Upper lobe of left lung (tissue), 6 donors: ENCODE data around the gene SH3PXD2A. TPM values are rescaled to one million over a fixed set of nuclear protein-coding genes. Genes with fewer than 3 reads are reported as not detected.

Experiments
- ATAC-seq, 2 donors: fragments of 200-7000 bp; cut with Tn5 transposase; one replicate each; pipeline ENCODE4 v1.9.1; 2022; ENCODE audit warnings: mild to moderate bottlenecking in 2 of 2, moderate library complexity in 2 of 2; ENCODE audit not compliant: low FRiP score in 2 of 2
- DNase-seq, 2 donors: peaks; one replicate each; pipeline ENCODE4 v3.0.0-alpha.2; 2019 to 2020
- H3K27ac ChIP-seq, 4 donors: fragments of 200-600 bp; sonication (generic); one replicate each; pipeline ENCODE4 v1.5.1; 2016 to 2019
- H3K27me3 ChIP-seq, 4 donors: fragments of 200-600 bp; sonication (generic); one replicate each; pipeline ENCODE4 v1.5.1; 2017 to 2019
- H3K36me3 ChIP-seq, 4 donors: fragments of 200-600 bp; sonication (generic); one replicate each; pipeline ENCODE4 v1.5.1; 2016 to 2019
- H3K4me1 ChIP-seq, 4 donors: fragments of 200-600 bp; sonication (generic); one replicate each; pipeline ENCODE4 v1.5.1; 2018 to 2019
- H3K4me3 ChIP-seq, 4 donors: fragments of 200-600 bp; sonication (generic); one replicate each; pipeline ENCODE4 v1.5.1; 2017 to 2019; ENCODE audit warnings: mild to moderate bottlenecking in 2 of 4, moderate library complexity in 1 of 4
- H3K9me3 ChIP-seq, 4 donors: fragments of 200-600 bp; sonication (generic); one replicate each; pipeline ENCODE4 v1.5.1; 2018 to 2019
- CTCF ChIP-seq, 6 experiments: fragments of 450-650 bp in 4 of 6; fragments of 200-600 bp in 2 of 6; sonication (generic) in 2 of 6; IDR thresholded peaks; one replicate each; pipeline ENCODE4 v1.5.1; 2016 to 2019; ENCODE audit warnings: antibody characterized with exemption in 6 of 6
- EP300 ChIP-seq, 4 donors: sonication (generic); formaldehyde crosslinking; IDR thresholded peaks; one replicate each; pipeline ENCODE4 v1.5.1; 2017; ENCODE audit warnings: antibody characterized with exemption in 4 of 4, control low read depth in 2 of 4
- POLR2A ChIP-seq, 4 donors: fragments of 450-650 bp; IDR thresholded peaks; one replicate each; pipeline ENCODE4 v1.5.1; 2016 to 2017; ENCODE audit warnings: antibody characterized with exemption in 4 of 4, mild to moderate bottlenecking in 2 of 4
- POLR2AphosphoS5 ChIP-seq, 2 donors: sonication (generic); formaldehyde crosslinking; IDR thresholded peaks; one replicate each; pipeline ENCODE4 v1.5.1; 2017; ENCODE audit warnings: antibody characterized with exemption in 2 of 2
- WGBS, 2 donors: methylation state at CpG; one replicate each; pipeline ENCODE4 v1.1.5; 2017 to 2018; 5-methylcytosine and 5-hydroxymethylcytosine counted together
- total RNA-seq, 6 donors: library from RNA; depleted of rRNA in 4 of 6; stranded (reverse); fragments of >200 nt in 4 of 6; gene quantifications; one replicate each; pipeline versions ENCODE4 v1.1.0 to v1.2.1, GENCODE V29; 2016 to 2021
- donor health status: DM: no; HTN: no; CAD: no; lungs with moderate emphysema.
- donor health status: DM: no; HTN: yes; CAD: no; lungs with severe emphysema.

The SH3PXD2A gene
- total RNA-seq, 6 donors from 2014 or later: 19.6 to 42.2 (median 30.8) TPM

- ATAC-seq (no peak), DNase-seq (peak in 1 of 2 donors; percentile 39)
- H3K4me1 ChIP-seq: peaks cover 0 to 54% (median 45%) of the 10 kb centered on the region in 4 donors
- TF ChIP-seq POLR2AphosphoS5 (IDR thresholded peaks at IDR 0.05) (no peak), POLR2A (IDR thresholded peaks at IDR 0.05) (no peak), EP300 (IDR thresholded peaks at IDR 0.05) (no peak), CTCF (IDR thresholded peaks at IDR 0.05) (no peak)
- no peaks in the 10 kb centered on the region for H3K9me3 ChIP-seq
- WGBS, 2 donors: 56 to 60% methylated on average over 4 to 6 of the region's 6 CpGs
- no peaks in the 10 kb centered on the region for H3K27me3 ChIP-seq
- peak overlapping the region in 2 of 4 donors; percentile 24 for H3K27ac ChIP-seq
- no peak overlapping the region for H3K4me3 ChIP-seq
- H3K36me3 ChIP-seq: no peaks in the 10 kb centered on the region
Measured at GRCh38 chr10:103789161-103789560, 66.2 kb downstream of the SH3PXD2A start.

- no peak for ATAC-seq
- Histone ChIP-seq H3K36me3 (no peaks in the 10 kb centered on the region), H3K27ac (no peak overlapping the region), H3K4me1 (peaks cover 0 to 39% (median 27%) of the 10 kb centered on the region in 4 donors), H3K27me3 (no peaks in the 10 kb centered on the region), H3K4me3 (no peak overlapping the region), H3K9me3 (no peaks in the 10 kb centered on the region)
- peak in 1 of 2 donors; percentile 56 for DNase-seq
- 72% methylated on average over 3 of the region's 3 CpGs; no CpG with 5 or more reads in 1 of the 2 donors for WGBS, 2 donors
- no peak for TF ChIP-seq EP300 (IDR thresholded peaks at IDR 0.05)
- TF ChIP-seq POLR2A (IDR thresholded peaks at IDR 0.05): no peak
- no peak for TF ChIP-seq CTCF (IDR thresholded peaks at IDR 0.05)
- TF ChIP-seq POLR2AphosphoS5 (IDR thresholded peaks at IDR 0.05): no peak
Measured at GRCh38 chr10:103787331-103787730, 68.0 kb downstream of the SH3PXD2A start.

- WGBS, 2 donors: 57 to 59% methylated on average over 4 of the region's 4 CpGs
- Histone ChIP-seq H3K4me3 (no peak overlapping the region), H3K27ac (no peak overlapping the region), H3K36me3 (no peaks in the 10 kb centered on the region), H3K9me3 (no peaks in the 10 kb centered on the region), H3K4me1 (peaks cover 0 to 31% (median 24%) of the 10 kb centered on the region in 4 donors), H3K27me3 (no peaks in the 10 kb centered on the region)
- no peak for TF ChIP-seq CTCF (IDR thresholded peaks at IDR 0.05)
- no peak for TF ChIP-seq POLR2AphosphoS5 (IDR thresholded peaks at IDR 0.05)
- TF ChIP-seq EP300 (IDR thresholded peaks at IDR 0.05): no peak
- TF ChIP-seq POLR2A (IDR thresholded peaks at IDR 0.05): no peak
- no peak for ATAC-seq
- DNase-seq: no peak
Measured at GRCh38 chr10:103786020-103786419, 69.4 kb downstream of the SH3PXD2A start.

- TF ChIP-seq POLR2AphosphoS5 (IDR thresholded peaks at IDR 0.05) (peak in 1 of 2 donors; percentile 12), EP300 (IDR thresholded peaks at IDR 0.05) (no peak)
- Histone ChIP-seq H3K9me3 (no peaks in the 10 kb centered on the region), H3K4me1 (peaks cover 7 to 35% (median 23%) of the 10 kb centered on the region in 4 donors), H3K4me3 (no peak overlapping the region), H3K27ac (peak overlapping the region in 1 of 4 donors; percentile 32), H3K27me3 (no peaks in the 10 kb centered on the region), H3K36me3 (no peaks in the 10 kb centered on the region)
- ATAC-seq (no peak), DNase-seq (peak in 1 of 2 donors; percentile 93)
- 53 to 61% methylated on average over 9 of the region's 9 CpGs for WGBS, 2 donors
Measured at GRCh38 chr10:103784723-103785418, 70.5 kb downstream of the SH3PXD2A start.

- DNase-seq: no peak
- no peak for TF ChIP-seq CTCF (IDR thresholded peaks at IDR 0.05)
- TF ChIP-seq POLR2AphosphoS5 (IDR thresholded peaks at IDR 0.05): no peak
- no peak for TF ChIP-seq EP300 (IDR thresholded peaks at IDR 0.05)
- TF ChIP-seq POLR2A (IDR thresholded peaks at IDR 0.05): no peak
- Histone ChIP-seq H3K36me3 (no peaks in the 10 kb centered on the region), H3K9me3 (no peaks in the 10 kb centered on the region), H3K4me3 (no peak overlapping the region), H3K27ac (no peak overlapping the region), H3K27me3 (no peaks in the 10 kb centered on the region), H3K4me1 (peaks cover 12 to 35% (median 24%) of the 10 kb centered on the region in 4 donors)
- WGBS, 2 donors: 80 to 92% methylated on average over 8 of the region's 8 CpGs
- ATAC-seq: no peak
Measured at GRCh38 chr10:103784089-103784488, 71.3 kb downstream of the SH3PXD2A start.
